ENCODE results near the gene SIRPB1. TPM values are rescaled to one million over a fixed set of nuclear protein-coding genes. Genes with fewer than 3 reads are reported as not detected.
"Not testable (repeated sequence)": the region's sequence is repeated elsewhere in the genome, so short reads cannot be mapped to it uniquely, and the experiment has no call there.

SIRPB1 gene
- total RNA-seq, 4 donors from 2014 or later: 0.30 to 2.6 (median 0.42) TPM; not detected in 1

DNA sequence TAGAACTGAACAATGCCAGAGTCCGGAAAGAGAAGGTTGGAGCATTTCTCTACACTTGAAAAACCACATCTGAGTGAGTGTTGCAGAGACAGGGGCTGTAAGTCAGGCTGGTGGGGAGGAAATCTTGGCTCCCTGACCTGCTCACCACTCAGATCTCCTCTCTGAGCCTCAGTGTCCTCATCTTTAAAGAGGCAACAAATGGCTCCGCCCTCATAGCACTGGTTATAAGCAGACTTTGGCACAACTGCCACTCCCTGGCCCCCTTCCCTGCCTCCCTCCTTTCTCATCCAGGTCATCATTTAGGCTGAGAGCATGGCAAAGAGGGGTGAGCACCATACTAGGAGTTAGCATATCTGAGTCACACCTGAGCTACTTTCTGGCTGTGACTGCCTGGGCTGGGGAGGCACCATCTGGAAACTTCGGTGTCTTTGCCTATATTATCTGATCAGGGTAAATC, 27.2 kb upstream of the SIRPB1 start:
- no peak for TF ChIP-seq POLR2A (IDR thresholded peaks at IDR 0.05)
- TF ChIP-seq, protein P1, sequence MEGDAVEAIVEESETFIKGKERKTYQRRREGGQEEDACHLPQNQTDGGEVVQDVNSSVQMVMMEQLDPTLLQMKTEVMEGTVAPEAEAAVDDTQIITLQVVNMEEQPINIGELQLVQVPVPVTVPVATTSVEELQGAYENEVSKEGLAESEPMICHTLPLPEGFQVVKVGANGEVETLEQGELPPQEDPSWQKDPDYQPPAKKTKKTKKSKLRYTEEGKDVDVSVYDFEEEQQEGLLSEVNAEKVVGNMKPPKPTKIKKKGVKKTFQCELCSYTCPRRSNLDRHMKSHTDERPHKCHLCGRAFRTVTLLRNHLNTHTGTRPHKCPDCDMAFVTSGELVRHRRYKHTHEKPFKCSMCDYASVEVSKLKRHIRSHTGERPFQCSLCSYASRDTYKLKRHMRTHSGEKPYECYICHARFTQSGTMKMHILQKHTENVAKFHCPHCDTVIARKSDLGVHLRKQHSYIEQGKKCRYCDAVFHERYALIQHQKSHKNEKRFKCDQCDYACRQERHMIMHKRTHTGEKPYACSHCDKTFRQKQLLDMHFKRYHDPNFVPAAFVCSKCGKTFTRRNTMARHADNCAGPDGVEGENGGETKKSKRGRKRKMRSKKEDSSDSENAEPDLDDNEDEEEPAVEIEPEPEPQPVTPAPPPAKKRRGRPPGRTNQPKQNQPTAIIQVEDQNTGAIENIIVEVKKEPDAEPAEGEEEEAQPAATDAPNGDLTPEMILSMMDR (IDR thresholded peaks at IDR 0.05): no peak
- DNase-seq (ENCODE audit: low spot score in 2 of 2): peak in 1 of 2 donors; percentile 58
- no peak overlapping the region for H3K4me3 ChIP-seq (ENCODE audit: low read depth, poor library complexity, severe bottlenecking)
- intact Hi-C loops (cut with DNase I; ENCODE audit: low total_unique reads): no loop called here
- 87% methylated on average over 3 of the region's 3 CpGs for WGBS, 2 donors

DNA sequence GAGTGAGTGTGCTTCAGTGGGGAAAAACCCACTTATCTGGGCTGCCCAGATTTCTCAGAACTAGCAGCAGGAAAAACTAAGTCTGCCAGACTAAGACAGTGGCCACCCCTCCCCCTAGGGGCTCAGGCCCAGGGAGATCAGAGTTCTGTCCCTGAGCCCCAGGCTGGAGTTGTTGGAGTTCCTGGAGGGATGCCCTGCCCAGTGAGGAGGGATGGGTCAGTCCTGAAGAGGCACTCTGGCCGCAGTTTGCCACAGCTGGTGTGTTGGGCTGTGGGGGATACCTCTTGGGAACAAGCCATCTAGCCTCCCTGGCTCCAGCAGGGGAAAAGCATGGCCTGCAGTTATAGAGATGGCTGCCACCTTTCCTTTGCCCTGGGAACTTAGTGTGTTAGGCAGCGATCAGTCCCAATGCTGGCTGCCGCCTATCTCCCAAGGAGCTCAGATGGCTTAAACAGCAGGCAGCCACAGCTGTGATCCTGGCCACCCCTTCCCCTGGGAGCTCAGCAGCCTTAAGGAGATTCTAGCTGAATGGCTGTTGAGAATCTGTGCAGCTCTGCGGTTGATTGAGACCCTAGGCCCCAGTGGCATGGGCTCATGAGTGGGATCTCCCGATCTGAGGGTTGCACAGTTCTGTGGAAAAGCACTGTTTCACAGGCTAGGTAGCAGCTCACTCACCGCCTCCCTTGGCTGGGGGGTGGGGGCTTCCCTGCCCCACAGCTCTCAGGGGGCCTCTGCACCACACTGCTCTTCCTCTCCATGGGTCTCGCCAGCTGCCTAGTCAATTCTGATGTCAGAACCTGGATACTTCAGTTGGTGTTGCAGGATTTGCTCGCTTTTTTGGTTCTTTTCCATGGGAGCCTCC, 24.5 kb upstream of the SIRPB1 start:
- TF ChIP-seq, protein P1 (IDR thresholded peaks at IDR 0.05): no peak
- no peak for TF ChIP-seq POLR2A (IDR thresholded peaks at IDR 0.05)
- WGBS, 2 donors: 85 to 89% methylated on average over 7 to 8 of the region's 8 CpGs
- H3K4me3 ChIP-seq (ENCODE audit: low read depth, poor library complexity, severe bottlenecking): no peak overlapping the region
- no peak for DNase-seq (ENCODE audit: low spot score in 2 of 2)
- intact Hi-C loops (cut with DNase I; ENCODE audit: low total_unique reads): no loop called here

DNA sequence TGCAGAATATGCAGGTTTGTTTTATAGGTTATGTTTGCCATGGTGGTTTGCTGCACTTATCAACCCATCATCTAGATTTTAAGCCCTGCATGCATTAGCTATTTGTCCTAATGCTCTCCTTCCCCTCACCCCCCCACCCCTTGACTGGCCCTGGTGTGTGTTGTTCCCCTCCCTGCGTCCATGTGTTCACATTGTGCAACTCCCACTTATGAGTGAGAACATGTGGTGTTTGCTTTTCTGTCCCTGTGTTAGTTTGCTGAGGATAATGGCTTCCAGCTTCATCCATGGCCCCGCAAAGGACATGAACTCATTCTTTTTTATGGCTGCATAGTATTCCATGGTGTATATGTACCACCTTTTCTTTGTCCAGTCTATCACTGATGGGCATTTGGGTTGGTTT, 18.8 kb upstream of the SIRPB1 start:
- H3K4me3 ChIP-seq (ENCODE audit: low read depth, poor library complexity, severe bottlenecking); DNase-seq (ENCODE audit: low spot score in 2 of 2); intact Hi-C loops (cut with DNase I; ENCODE audit: low total_unique reads): not testable (repeated sequence)
- WGBS, 2 donors: 88 to 89% methylated on average over 2 of the region's 2 CpGs

DNA sequence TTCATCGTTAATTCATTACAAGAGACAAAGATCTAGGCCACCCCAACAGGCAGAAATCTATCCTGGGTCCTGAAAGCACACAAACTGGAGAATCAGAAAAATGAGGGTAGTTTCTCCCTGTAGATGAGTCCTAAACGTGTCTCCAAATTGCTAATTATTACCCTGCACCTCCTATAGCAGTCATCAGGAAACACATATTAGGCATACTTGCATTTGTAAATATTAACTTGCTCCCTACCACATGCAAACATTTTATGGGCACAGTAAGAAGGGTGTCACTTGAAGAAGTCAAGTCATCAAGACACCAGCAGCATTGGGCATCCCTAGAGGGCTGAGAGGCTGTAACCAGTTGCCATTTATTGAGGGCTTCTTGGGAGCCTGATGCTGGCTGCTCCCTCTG, 17.9 kb upstream of the SIRPB1 start:
- no peak for DNase-seq (ENCODE audit: low spot score in 2 of 2)
- 71 to 73% methylated on average over 2 of the region's 2 CpGs for WGBS, 2 donors
- no peak overlapping the region for H3K4me3 ChIP-seq (ENCODE audit: low read depth, poor library complexity, severe bottlenecking)
- intact Hi-C loops (cut with DNase I; ENCODE audit: low total_unique reads): no loop called here
- TF ChIP-seq, protein P1 (IDR thresholded peaks at IDR 0.05): no peak
- no peak for TF ChIP-seq POLR2A (IDR thresholded peaks at IDR 0.05)

DNA sequence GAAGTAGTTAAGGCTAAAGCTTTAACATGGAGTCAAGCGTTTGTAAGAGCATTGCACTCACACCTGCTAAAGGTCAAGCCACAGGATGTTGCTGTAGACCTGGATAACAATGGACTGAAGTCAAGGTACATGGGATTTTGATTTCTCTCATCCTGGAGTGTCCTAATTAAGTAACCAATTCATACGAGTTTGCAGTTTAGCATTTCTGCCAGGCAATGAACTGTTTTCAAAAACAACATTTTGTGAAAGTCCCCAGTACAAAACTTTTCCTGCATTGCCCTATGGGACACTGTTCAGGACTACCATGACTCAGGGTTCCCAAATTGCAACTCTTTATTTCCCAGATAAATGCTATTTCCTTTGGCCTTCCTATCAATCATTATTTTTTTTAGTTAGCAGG, 17.4 kb upstream of the SIRPB1 start:
- 40 to 53% methylated on average over 2 of the region's 2 CpGs for WGBS, 2 donors
- intact Hi-C loops (cut with DNase I; ENCODE audit: low total_unique reads): no loop called here
- no peak for DNase-seq (ENCODE audit: low spot score in 2 of 2)
- TF ChIP-seq POLR2A (IDR thresholded peaks at IDR 0.05): no peak
- TF ChIP-seq, protein P1 (IDR thresholded peaks at IDR 0.05): no peak
- no peak overlapping the region for H3K4me3 ChIP-seq (ENCODE audit: low read depth, poor library complexity, severe bottlenecking)

DNA sequence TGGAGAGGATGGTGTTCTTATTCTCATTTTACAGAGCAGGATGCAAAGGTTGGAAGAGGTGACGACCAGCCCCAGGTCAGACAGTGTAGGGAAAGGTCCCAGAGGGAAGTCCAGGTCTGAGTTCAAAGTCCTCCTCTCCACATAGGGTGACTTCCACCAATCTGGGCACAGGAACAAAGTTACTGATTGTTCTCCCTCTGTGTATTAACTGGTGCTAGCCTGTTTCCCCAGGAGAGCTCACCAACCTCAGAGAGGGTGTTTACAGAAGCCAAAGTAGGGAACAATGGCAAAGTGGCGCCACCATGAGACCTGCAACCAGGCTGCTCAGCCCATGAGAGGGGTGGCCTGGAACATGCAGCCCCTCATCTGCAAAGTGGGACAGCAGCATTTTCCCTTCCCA, 16.8 kb upstream of the SIRPB1 start:
- DNase-seq (ENCODE audit: low spot score in 2 of 2): no peak
- intact Hi-C loops (cut with DNase I; ENCODE audit: low total_unique reads): no loop called here
- TF ChIP-seq, protein P1 (IDR thresholded peaks at IDR 0.05): no peak
- TF ChIP-seq POLR2A (IDR thresholded peaks at IDR 0.05): no peak
- 67 to 78% methylated on average over 2 of the region's 2 CpGs for WGBS, 2 donors
- no peak overlapping the region for H3K4me3 ChIP-seq (ENCODE audit: low read depth, poor library complexity, severe bottlenecking)
